H1 (cell line): ENCODE data around the gene HGFAC. TPM values are rescaled to one million over a fixed set of nuclear protein-coding genes. Genes with fewer than 3 reads are reported as not detected.

Source experiments
- CTCF ChIA-PET: fragments of 300-600 bp; sonication (Branson Sonifier 250); formaldehyde crosslinking; loops from one replicate; lab custom pipeline; 2021; ENCODE audit not compliant: partially characterized antibody; lab: Charles Lee
- POLR2A ChIA-PET: fragments of 300-600 bp; sonication (Branson Sonifier 250); formaldehyde crosslinking; loops from one replicate; lab custom pipeline; 2021; ENCODE audit warnings: inconsistent platforms; ENCODE audit not compliant: partially characterized antibody; lab: Charles Lee
- DNase-seq, 2 experiments: peaks; one replicate each; pipeline versions ENCODE4 v3.0.0 to v3.0.0-alpha.2; 2010 to 2022; ENCODE audit warnings: low spot score in 2 of 2, low read depth in 1 of 2, mixed read lengths in 1 of 2
- FAIRE-seq: peaks from 2 replicates; lab custom pipeline; 2011; peaks lifted over from hg19 to GRCh38; lab: Jason Lieb, UNC
- H2AFZ ChIP-seq: 2 replicates; pipeline ENCODE4 v1.8.1; 2012; ENCODE audit warnings: low read length, inconsistent platforms
- H2AK5ac ChIP-seq: 2 replicates; pipeline ENCODE4 v1.6.1; 2013; ENCODE audit warnings: low read depth, low read length
- H2BK120ac ChIP-seq: replicated peaks from 2 replicates; pipeline ENCODE3; 2013; ENCODE audit warnings: low read depth, low read length, inconsistent platforms
- H2BK12ac ChIP-seq: 2 replicates; pipeline ENCODE4 v1.6.1; 2013; ENCODE audit warnings: low read depth, low read length
- H2BK15ac ChIP-seq: 2 replicates; pipeline ENCODE4 v1.6.1; 2013; ENCODE audit warnings: low read length
- H2BK20ac ChIP-seq: 2 replicates; pipeline ENCODE4 v1.6.1; 2013; ENCODE audit warnings: low read length
- H2BK5ac ChIP-seq: 2 replicates; pipeline ENCODE4 v1.6.1; 2013; ENCODE audit warnings: low read depth, low read length
- H3K14ac ChIP-seq: 2 replicates; pipeline ENCODE4 v1.6.1; 2013; ENCODE audit warnings: inconsistent platforms; ENCODE audit not compliant: insufficient read length
- H3K18ac ChIP-seq: 2 replicates; pipeline ENCODE4 v1.6.1; 2013; ENCODE audit warnings: low read length; ENCODE audit errors: extremely low read depth
- H3K23ac ChIP-seq: 2 replicates; pipeline ENCODE4 v1.6.1; 2013; ENCODE audit warnings: inconsistent platforms; ENCODE audit not compliant: insufficient read length
- H3K23me2 ChIP-seq: 2 replicates; pipeline ENCODE4 v1.6.1; 2013; ENCODE audit warnings: low read depth, low read length
- H3K27ac ChIP-seq: 2 replicates; pipeline ENCODE4 v1.6.1; 2011; ENCODE audit warnings: low read depth, low read length, inconsistent platforms
- H3K27me3 ChIP-seq, 4 experiments: replicated peaks in 1 of 4; 1 replicate in 1 of 4; 2 replicates in 3 of 4; pipeline versions ENCODE4 v1.6.1 to v1.8.1; 2011 to 2013; ENCODE audit warnings: low read length in 3 of 4, mild to moderate bottlenecking in 3 of 4, inconsistent platforms in 2 of 4, mixed read lengths in 2 of 4, moderate library complexity in 1 of 4; ENCODE audit not compliant: control insufficient read depth in 3 of 4, insufficient read depth in 3 of 4; ENCODE audit errors: extremely low read depth in 1 of 4
- H3K36me3 ChIP-seq, 4 experiments: 2 replicates each; pipeline versions ENCODE4 v1.6.1 to v1.8.1; 2011 to 2013; ENCODE audit warnings: mild to moderate bottlenecking in 4 of 4, low read length in 3 of 4, moderate library complexity in 2 of 4, control low read depth in 1 of 4, inconsistent platforms in 1 of 4; ENCODE audit not compliant: insufficient read depth in 4 of 4, control insufficient read depth in 2 of 4
- H3K4ac ChIP-seq: replicated peaks from 2 replicates; pipeline ENCODE3; 2013; ENCODE audit warnings: low read length, low read depth, mixed read lengths, inconsistent platforms; ENCODE audit not compliant: insufficient read length
- H3K4me1 ChIP-seq, 4 experiments: replicated peaks in 1 of 4; 1 replicate in 1 of 4; 2 replicates in 3 of 4; pipeline versions ENCODE4 v1.6.1 to v1.8.1; 2011 to 2013; ENCODE audit warnings: low read length in 3 of 4, inconsistent platforms in 2 of 4, mixed read lengths in 1 of 4; ENCODE audit not compliant: insufficient read depth in 4 of 4, control insufficient read depth in 3 of 4
- H3K4me2 ChIP-seq, 2 experiments: 2 replicates each; pipeline versions ENCODE4 v1.6.1 to v1.8.1; 2011 to 2013; ENCODE audit warnings: low read depth in 2 of 2, low read length in 2 of 2, control low read depth in 1 of 2, inconsistent platforms in 1 of 2, mild to moderate bottlenecking in 1 of 2; ENCODE audit not compliant: insufficient read depth in 1 of 2
- H3K4me3 ChIP-seq, 4 experiments: fragments of 200-600, 300-600 bp in 1 of 4; sonication (generic), shearing (Covaris generic), sonication (Bioruptor Twin) in 1 of 4; 2 replicates each; pipeline versions ENCODE4 v1.5.1 to v1.8.1; 2011 to 2016; ENCODE audit warnings: low read length in 4 of 4, low read depth in 3 of 4, control low read depth in 2 of 4, inconsistent platforms in 2 of 4, mild to moderate bottlenecking in 2 of 4, mixed read lengths in 1 of 4, moderate library complexity in 1 of 4; ENCODE audit not compliant: insufficient read depth in 2 of 4; ENCODE audit errors: extremely low read depth in 1 of 4
- H3K56ac ChIP-seq: replicated peaks from 2 replicates; pipeline ENCODE3; 2013; ENCODE audit warnings: low read depth, mild to moderate bottlenecking, mixed read lengths, low read length, inconsistent platforms; ENCODE audit not compliant: insufficient read length
- H3K79me1 ChIP-seq: 2 replicates; pipeline ENCODE4 v1.6.1; 2013; ENCODE audit warnings: low read depth, low read length, control low read depth
- H3K79me2 ChIP-seq, 2 experiments: 2 replicates each; pipeline versions ENCODE4 v1.6.1 to v1.8.1; 2012 to 2013; ENCODE audit warnings: low read length in 2 of 2, mild to moderate bottlenecking in 2 of 2, inconsistent platforms in 1 of 2; ENCODE audit not compliant: insufficient read depth in 2 of 2, control insufficient read depth in 1 of 2
- H3K9ac ChIP-seq, 4 experiments: replicated peaks in 1 of 4; 1 replicate in 1 of 4; 2 replicates in 3 of 4; pipeline versions ENCODE4 v1.6.1 to v1.8.1; 2011 to 2013; ENCODE audit warnings: low read depth in 3 of 4, low read length in 3 of 4, control low read depth in 2 of 4, mild to moderate bottlenecking in 2 of 4, moderate library complexity in 2 of 4, inconsistent platforms in 1 of 4; ENCODE audit errors: extremely low read depth in 1 of 4
- H3K9me3 ChIP-seq, 2 experiments: 2 replicates each; pipeline versions ENCODE4 v1.6.1 to v1.8.1; 2012 to 2013; ENCODE audit warnings: mild to moderate bottlenecking in 2 of 2, moderate library complexity in 2 of 2, control low read depth in 1 of 2, inconsistent platforms in 1 of 2, low read depth in 1 of 2, low read length in 1 of 2, mixed read lengths in 1 of 2; ENCODE audit not compliant: insufficient read depth in 2 of 2
- H4K20me1 ChIP-seq, 2 experiments: replicated peaks in 1 of 2; 2 replicates each; pipeline versions ENCODE3 to v1.8.1; 2011 to 2013; ENCODE audit warnings: inconsistent platforms in 2 of 2, low read length in 2 of 2, mild to moderate bottlenecking in 1 of 2; ENCODE audit not compliant: insufficient read depth in 2 of 2, control insufficient read depth in 1 of 2
- H4K5ac ChIP-seq: 2 replicates; pipeline ENCODE4 v1.6.1; 2013; ENCODE audit warnings: low read length, low read depth, mixed read lengths, inconsistent platforms; ENCODE audit not compliant: insufficient read length
- H4K8ac ChIP-seq: 2 replicates; pipeline ENCODE4 v1.8.0; 2013; ENCODE audit warnings: mild to moderate bottlenecking, moderate library complexity, low read length, inconsistent platforms; ENCODE audit not compliant: insufficient read depth; ENCODE audit errors: extremely low read depth
- H4K91ac ChIP-seq: replicated peaks from 2 replicates; pipeline ENCODE3; 2013; ENCODE audit warnings: low read length, mixed read lengths, inconsistent platforms; ENCODE audit not compliant: insufficient read length
- ASH2L ChIP-seq: fragments of 200-600, 300-600 bp; sonication (generic); IDR thresholded peaks from one replicate; pipeline ENCODE4 v1.7.1; 2017; ENCODE audit warnings: low read length
- BRCA1 ChIP-seq: IDR thresholded peaks from 2 replicates; pipeline ENCODE4 v1.6.1; 2012; ENCODE audit warnings: low read depth, low read length, improper control_type of control experiment
- CHD2 ChIP-seq: IDR thresholded peaks from 2 replicates; pipeline ENCODE4 v1.6.1; 2012; ENCODE audit warnings: low read length, improper control_type of control experiment
- EGR1 ChIP-seq: IDR thresholded peaks from 2 replicates; pipeline ENCODE4 v1.6.1; 2011; ENCODE audit warnings: low read depth, low read length, borderline replicate concordance
- HDAC6 ChIP-seq: IDR thresholded peaks from one replicate; pipeline ENCODE4 v1.7.1; 2012; ENCODE audit warnings: low read depth, mild to moderate bottlenecking, inconsistent platforms, low read length, moderate library complexity
- KDM1A ChIP-seq: fragments of 200-600, 300-600 bp; sonication (generic); IDR thresholded peaks from 2 replicates; pipeline ENCODE4 v1.7.1; 2016; ENCODE audit warnings: mild to moderate bottlenecking, low read length, borderline replicate concordance
- MAFK ChIP-seq: IDR thresholded peaks from 2 replicates; pipeline ENCODE4 v1.6.1; 2012; ENCODE audit warnings: low read depth, mild to moderate bottlenecking, improper control_type of control experiment, low read length
- POLR2AphosphoS5 ChIP-seq: IDR thresholded peaks from 2 replicates; pipeline ENCODE4 v1.6.1; 2011; ENCODE audit warnings: low read depth, low read length
- RNF2 ChIP-seq: fragments of 200-900, 300-1000 bp; sonication (generic); IDR thresholded peaks from 2 replicates; pipeline ENCODE4 v1.7.1; 2016; ENCODE audit warnings: borderline replicate concordance, low read depth, mild to moderate bottlenecking, antibody characterized with exemption, low read length; ENCODE audit not compliant: poor library complexity, severe bottlenecking; ENCODE audit errors: missing control alignments
- SAP30 ChIP-seq: fragments of 300-600 bp; sonication (generic); IDR thresholded peaks from 2 replicates; pipeline ENCODE4 v1.7.1; 2012; ENCODE audit warnings: low read length, moderate library complexity, mild to moderate bottlenecking, inconsistent platforms; ENCODE audit not compliant: insufficient read depth, insufficient replicate concordance
- SIN3A ChIP-seq, 2 experiments: IDR thresholded peaks in 1 of 2; conservative IDR thresholded peaks in 1 of 2; 2 replicates each; pipeline ENCODE4 v1.6.1; 2011 to 2012; ENCODE audit warnings: low read length in 2 of 2, improper control_type of control experiment in 1 of 2, low read depth in 1 of 2, mild to moderate bottlenecking in 1 of 2
- WGBS, 2 experiments: shearing (Covaris generic) in 1 of 2; methylation state at CpG; one replicate each; pipeline versions ENCODE4 v1.1.6 to v1.1.7; 2013 to 2015; ENCODE audit warnings: low lambda C conversion rate in 2 of 2, mixed read lengths in 2 of 2, inconsistent platforms in 1 of 2, low coverage in 1 of 2, missing lambda C conversion rate in 1 of 2; ENCODE audit not compliant: insufficient replicate concordance in 2 of 2, insufficient coverage in 1 of 2, insufficient read length in 1 of 2; ENCODE audit errors: extremely low coverage in 1 of 2, missing lambda C conversion rate in 1 of 2; 5-methylcytosine and 5-hydroxymethylcytosine counted together
- polyA plus RNA-seq, 7 experiments: library from polyadenylated mRNA; depleted of rRNA in 3 of 7; stranded (reverse) in 5 of 7; unstranded in 2 of 7; fragments of >200 nt in 5 of 7; fragments of 200-250 nt in 2 of 7; gene quantifications; 1 replicate in 5 of 7; 2 replicates in 1 of 7; 4 replicates in 1 of 7; pipeline versions ENCODE4 v1.2.1 to v1.2.3, GENCODE V29; 2011 to 2013; ENCODE audit warnings: missing spikeins in 2 of 7, mixed read lengths in 2 of 7
- total RNA-seq: library from RNA; stranded (reverse); fragmentation: NEBNext Ultra II Directional; extraction: Animal tissue kit (Norgen Biotek cat#: 25700); gene quantifications from 2 replicates; pipeline ENCODE4 v1.2.1, GENCODE V29; 2021
- TF ChIP-seq, protein P1 (sequence below): IDR thresholded peaks from 2 replicates; pipeline ENCODE4 v1.6.1; 2012; ENCODE audit warnings: inconsistent platforms

Gene HGFAC
- total and polyA plus RNA-seq, 2 of the 8 experiments (the other 6 are each of a cell fraction or from before 2014, with no cell fraction given): 0.14 to 0.15 TPM

DNA sequence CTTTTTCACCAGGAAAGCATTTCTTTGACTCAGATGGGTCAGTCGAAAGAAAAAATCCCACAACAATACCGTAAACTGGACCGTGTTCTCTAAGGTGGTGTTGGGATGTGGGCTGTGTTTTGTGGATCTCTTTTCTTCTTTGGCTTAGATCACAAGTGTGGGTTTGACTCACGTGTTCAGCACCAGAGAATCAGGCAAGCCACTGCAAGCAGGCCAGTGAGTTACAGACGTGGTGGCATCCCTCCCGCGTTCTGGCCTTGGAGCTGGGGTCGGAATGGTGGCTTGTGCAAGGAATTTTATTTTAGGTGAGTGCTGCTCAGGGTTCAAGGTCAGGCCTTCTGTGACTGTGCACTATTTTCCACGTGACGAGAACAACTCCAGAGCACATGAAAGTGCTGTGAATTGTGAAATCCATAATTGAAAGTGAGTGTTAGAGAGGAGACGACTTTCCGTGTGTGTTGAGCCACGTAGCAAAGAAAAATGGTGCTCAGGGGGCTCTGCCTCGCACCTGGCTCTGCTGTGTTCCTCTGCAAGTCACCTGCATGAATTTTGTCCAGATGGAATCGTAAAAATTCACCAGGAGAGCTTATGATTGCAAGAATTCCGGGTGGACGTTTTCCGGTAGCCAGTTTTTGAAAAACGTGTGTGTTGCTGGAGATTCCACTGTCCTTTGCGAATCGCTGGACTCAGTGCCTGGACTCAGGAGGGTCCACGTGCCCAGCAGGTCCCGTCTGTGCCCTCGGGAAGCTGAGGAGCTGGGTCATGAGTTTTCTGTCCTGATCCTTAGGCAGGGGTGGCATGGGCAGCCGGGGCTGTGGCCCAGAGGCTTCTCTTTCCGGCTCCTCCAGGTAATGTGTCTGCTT, 33.6 kb upstream of the HGFAC start:
- Histone ChIP-seq H2BK20ac (no peak overlapping the region), H4K91ac (no peak overlapping the region), H2BK120ac (no peak overlapping the region), H2BK15ac (no peak overlapping the region), H3K4ac (no peak overlapping the region), H3K23me2 (no peaks in the 10 kb centered on the region), H3K56ac (no peak overlapping the region), H3K4me2 (no peak overlapping the region), H4K8ac (no peak overlapping the region), H3K18ac (no peak overlapping the region), H3K4me1 (no peaks in the 10 kb centered on the region; a peak in 3 of 7 replicates), H2BK12ac (no peak overlapping the region), H2AFZ (no peak overlapping the region), H3K9ac (no peak overlapping the region), H3K14ac (no peak overlapping the region), H3K27me3 (no peaks in the 10 kb centered on the region), H3K4me3 (no peak overlapping the region), H3K79me1 (peaks cover under 1% of the 10 kb centered on the region), H3K36me3 (no peaks in the 10 kb centered on the region), H3K27ac (no peak overlapping the region), H2BK5ac (no peak overlapping the region), H4K5ac (no peak overlapping the region), H3K79me2 (no peaks in the 10 kb centered on the region), H2AK5ac (no peak overlapping the region), H3K23ac (no peak overlapping the region), H3K9me3 (peaks cover 8 to 12% of the 10 kb centered on the region in 2 experiments; a peak in 2 of 4 replicates), H4K20me1 (peaks cover 0 to 8% of the 10 kb centered on the region in 2 experiments)
- DNase-seq (no peak), FAIRE-seq (no peak)
- POLR2A ChIA-PET: no interaction called here
- WGBS, 2 experiments: 92% methylated on average over 26 of the region's 26 CpGs; no CpG with 5 or more reads in 1 of the 2 experiments
- CTCF ChIA-PET: interaction anchor here (0.6 to 3.1 kb wide), 11 partner anchors 11 to 73 kb away, joined by 3 to 12 read pairs (median 5); no protein-coding TSS in a partner anchor
- TF ChIP-seq POLR2AphosphoS5: no peak
- no peak for TF ChIP-seq EGR1
- no peak for TF ChIP-seq ASH2L
- no peak for TF ChIP-seq SIN3A (conservative IDR thresholded peaks at IDR 0.05 in 1 of 2, IDR thresholded peaks at IDR 0.05 in 1 of 2; ENCODE audit: low read depth in 1 of 2, low read length in 2 of 2)
- no peak for TF ChIP-seq BRCA1
- no peak for TF ChIP-seq SAP30
- no peak for TF ChIP-seq MAFK
- TF ChIP-seq CHD2: no peak
- no peak for TF ChIP-seq RNF2
- TF ChIP-seq, protein P1, sequence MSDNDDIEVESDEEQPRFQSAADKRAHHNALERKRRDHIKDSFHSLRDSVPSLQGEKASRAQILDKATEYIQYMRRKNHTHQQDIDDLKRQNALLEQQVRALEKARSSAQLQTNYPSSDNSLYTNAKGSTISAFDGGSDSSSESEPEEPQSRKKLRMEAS: no peak
- no peak for TF ChIP-seq KDM1A
- no peak for TF ChIP-seq HDAC6
